ENCODE data around the gene PLA2G6. TPM values are rescaled to one million over a fixed set of nuclear protein-coding genes. Genes with fewer than 3 reads are reported as not detected.

The PLA2G6 gene
- total RNA-seq, 1 donor from 2014 or later: 260 TPM

GRCh38 chr22:38214302-38215056, 32.8 kb upstream of the PLA2G6 start:
- peak; percentile 75 for DNase-seq (ENCODE audit: low spot score)

DNA sequence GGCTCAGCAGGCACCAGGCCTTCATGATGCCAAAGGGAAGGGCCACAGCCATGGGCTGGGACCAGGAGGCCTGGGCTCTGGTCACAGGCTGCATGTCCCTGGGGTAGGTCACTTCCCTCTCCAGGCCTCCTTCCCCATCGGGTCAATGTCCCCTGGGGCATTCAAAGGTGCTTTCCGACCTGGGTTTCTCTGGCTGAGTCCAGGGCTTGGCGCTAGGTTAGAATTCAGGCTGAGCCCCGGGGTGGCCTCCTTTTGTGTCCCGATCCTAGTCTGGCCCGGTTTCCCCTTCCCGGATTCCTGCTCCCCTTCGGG, 32.3 kb upstream of the PLA2G6 start:
- DNase-seq (ENCODE audit: low spot score): no peak

DNA sequence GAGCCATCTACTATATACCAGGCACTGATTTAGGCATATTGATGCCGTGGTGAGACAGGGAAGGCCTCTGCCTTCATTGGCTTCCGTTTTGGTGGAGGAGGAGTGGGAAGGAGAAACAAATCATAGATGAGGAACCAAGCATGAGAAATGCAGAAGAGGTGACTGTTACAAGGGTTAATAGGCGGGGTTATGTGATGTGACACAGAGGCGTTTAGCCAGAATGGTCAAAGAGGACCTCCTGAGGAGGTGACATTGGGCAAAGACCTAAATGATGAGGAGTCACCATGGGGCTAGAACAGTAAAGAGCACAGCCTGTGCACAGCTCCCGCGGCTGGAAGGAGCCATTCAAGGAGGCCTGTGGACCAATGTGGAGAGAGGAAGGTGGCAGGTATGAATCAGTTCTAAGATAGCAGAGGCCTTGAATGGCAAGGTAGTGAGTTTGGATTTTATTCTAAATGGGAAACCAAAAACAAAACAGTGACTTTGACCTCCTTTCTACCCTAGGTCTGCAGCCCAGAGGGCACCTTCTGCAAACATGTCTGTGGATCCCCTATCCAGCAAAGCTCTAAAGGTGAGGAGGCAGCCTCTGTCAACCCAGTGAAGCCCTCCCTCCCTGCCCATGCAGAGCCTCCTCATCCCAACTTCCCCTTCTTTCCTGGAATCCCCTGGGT, 31.8 kb upstream of the PLA2G6 start:
- no peak for DNase-seq (ENCODE audit: low spot score)

- DNase-seq (ENCODE audit: low spot score): no peak
Measured at GRCh38 chr22:38212442-38212841, 30.8 kb upstream of the PLA2G6 start.

GRCh38 chr22:38211556-38211955, 29.9 kb upstream of the PLA2G6 start:
- DNase-seq (ENCODE audit: low spot score): no peak

- DNase-seq (ENCODE audit: low spot score): no peak
Measured at GRCh38 chr22:38208551-38208968, 26.9 kb upstream of the PLA2G6 start.

- DNase-seq (ENCODE audit: low spot score): no peak
Measured at GRCh38 chr22:38207898-38208432, 26.3 kb upstream of the PLA2G6 start.

- peak; percentile 77 for DNase-seq (ENCODE audit: low spot score)
Measured at GRCh38 chr22:38205261-38206128, 23.9 kb upstream of the PLA2G6 start.

- no peak for DNase-seq (ENCODE audit: low spot score)
Measured at GRCh38 chr22:38204784-38205183, 23.2 kb upstream of the PLA2G6 start.

GRCh38 chr22:38203855-38204514, 22.4 kb upstream of the PLA2G6 start:
- DNase-seq (ENCODE audit: low spot score): no peak

- DNase-seq (ENCODE audit: low spot score): peak; percentile 64
Measured at GRCh38 chr22:38203090-38203810, 21.6 kb upstream of the PLA2G6 start.

- peak; percentile 90 for DNase-seq (ENCODE audit: low spot score)
Measured at GRCh38 chr22:38202437-38203089, 20.9 kb upstream of the PLA2G6 start.

DNA sequence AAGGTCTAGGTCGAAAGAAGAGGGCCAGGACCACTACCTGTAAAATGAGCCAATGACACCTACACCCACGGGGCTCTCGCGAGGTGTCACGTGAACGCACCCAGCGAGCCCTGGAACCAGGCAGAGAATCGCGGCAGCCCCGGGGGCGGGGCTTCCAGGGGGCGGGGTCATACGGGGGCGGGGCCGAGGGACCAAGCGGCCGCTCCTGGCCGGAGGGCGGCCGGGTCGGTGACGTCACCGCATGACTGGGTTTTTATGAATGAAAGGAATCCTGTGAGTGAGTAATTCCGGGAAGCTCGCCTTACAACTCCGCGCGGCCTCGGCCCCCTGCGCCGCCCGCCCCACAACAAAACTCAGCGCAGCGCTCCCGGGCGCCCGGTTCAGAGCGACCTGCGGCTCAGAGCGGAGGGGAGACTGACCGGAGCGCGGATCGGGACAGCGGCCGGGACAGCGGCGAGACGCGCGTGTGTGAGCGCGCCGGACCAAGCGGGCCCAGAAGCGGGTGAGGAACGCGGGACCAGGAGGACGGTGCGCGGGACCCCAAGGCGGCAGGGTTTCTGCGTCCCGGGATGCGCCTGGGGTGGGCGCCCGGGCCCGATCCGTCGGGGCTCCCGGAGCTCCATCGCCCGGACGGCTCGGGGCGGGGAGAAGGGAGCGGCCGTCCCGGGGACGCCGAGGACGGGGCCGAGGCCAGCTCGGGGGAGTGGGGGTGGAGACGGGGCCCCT, 20.2 kb upstream of the PLA2G6 start, which contains the start of gene MAFF:
TSS of gene MAFF (plus strand) at position 284 of the 726 bp plus-strand sequence. CDS start 11,860 bp downstream, outside the sequence.
- peak; percentile 98 for DNase-seq (ENCODE audit: low spot score)

DNA sequence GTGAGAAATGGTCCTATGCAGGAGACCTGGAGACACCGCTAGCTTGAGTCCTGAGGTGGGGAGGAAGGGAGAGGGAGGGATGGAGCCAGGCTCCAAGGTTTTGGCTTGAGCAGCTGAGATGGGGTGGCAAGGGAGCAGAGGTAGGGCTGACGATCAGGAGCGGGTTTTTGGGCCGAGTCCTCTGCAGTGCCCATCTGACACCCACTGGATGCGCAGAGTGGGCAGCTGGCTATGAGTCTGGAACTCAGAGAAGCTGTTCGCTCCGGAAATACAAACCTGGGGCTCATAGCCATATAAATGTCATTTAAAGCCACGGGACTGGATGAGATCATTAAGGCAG, 19.7 kb upstream of the PLA2G6 start:
- DNase-seq (ENCODE audit: low spot score): no peak

DNA sequence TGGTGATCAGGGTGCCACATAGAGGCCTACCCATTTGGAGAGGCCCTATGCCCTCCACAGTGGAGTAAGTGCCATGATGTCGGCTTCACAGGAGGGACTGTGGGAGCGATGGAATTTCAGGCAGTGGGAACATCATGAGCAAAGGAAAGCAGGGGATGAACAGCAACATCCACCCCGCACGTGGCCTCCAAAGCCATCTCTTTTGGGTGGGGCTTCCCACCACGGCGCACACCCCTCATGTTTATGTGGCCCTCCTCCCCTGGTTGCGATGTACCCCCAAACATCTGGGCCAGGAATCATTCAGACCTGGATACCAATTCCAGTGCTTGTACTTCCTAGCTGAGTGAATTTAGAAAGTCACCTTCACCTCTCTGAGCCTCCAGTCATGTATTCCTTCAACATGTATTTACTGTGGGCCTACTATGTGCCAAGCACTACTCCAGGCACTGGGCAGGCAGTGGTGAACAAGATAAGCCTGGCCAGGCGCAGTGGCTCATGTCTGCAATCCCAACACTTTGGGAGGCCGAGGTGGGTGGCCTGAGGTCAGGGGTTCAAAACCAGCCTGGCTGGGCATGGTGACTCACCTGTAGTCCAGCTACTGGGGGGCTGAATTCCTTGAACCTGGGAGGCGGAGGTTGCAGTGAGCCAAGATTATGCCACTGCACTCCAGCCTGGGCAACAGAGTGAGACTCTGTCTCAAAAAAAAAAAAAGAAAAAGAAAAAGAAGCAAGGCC, 18.4 kb upstream of the PLA2G6 start:
- no peak for DNase-seq (ENCODE audit: low spot score)

- DNase-seq (ENCODE audit: low spot score): no peak
Measured at GRCh38 chr22:38196791-38197419, 15.3 kb upstream of the PLA2G6 start.

DNA sequence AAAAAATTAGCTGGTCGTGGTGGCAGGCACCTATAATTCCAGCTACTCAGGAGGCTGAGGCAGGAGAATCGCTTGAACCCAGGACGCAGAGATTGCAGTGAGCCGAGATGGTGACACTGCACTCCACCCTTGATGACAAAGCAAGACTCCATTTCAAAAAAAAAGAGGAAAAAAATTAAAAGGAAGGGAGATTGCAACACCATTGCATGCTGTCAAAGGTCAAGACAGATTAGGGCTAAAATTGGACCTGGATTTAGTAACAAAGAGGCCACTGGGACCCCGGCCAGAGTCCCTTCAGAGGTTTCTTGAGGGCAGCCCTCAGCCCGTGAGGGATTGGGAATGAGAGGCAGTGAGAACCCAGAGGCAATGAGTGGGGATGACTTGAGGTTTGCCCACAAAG, 11.9 kb upstream of the PLA2G6 start:
- DNase-seq (ENCODE audit: low spot score): no peak

DNA sequence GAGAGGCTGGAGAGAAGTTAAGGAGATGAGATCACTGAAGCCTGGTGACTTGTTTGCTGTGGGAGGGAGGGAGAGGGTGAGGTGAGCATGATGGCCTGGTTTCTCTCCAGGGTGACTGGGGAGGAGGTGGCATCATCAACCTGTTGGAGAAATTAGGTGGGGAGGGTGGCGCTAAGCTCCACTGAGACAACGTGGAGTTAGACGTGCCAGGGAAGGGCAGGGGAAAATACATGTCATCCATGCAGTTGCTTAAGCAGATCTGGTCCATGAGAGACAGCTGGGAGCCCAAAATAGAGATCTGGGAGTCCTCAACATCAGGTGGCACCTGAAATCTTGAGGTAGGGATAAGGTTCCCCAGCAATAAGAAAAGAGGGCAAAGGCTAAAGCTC, 10.8 kb upstream of the PLA2G6 start:
- DNase-seq (ENCODE audit: low spot score): no peak

All from mucosa of gallbladder (tissue), 1 donor.